CD4-positive, alpha-beta T cell treated with Interleukin-4 for 4 hours (primary cell): Measurements from ENCODE around the gene IWS1.
"Not testable (repeated sequence)": the region's sequence is repeated elsewhere in the genome, so short reads cannot be mapped to it uniquely, and the experiment has no call there.

ENCODE experiments used
- DNase-seq: peaks from one replicate; pipeline ENCODE4 v3.0.0-alpha.2; 2020

Gene IWS1

GRCh38 chr2:127453392-127454171 is 72.7 kb downstream of the IWS1 start:
- DNase-seq, result no peak

- no peak for DNase-seq
Measured at GRCh38 chr2:127453013-127453391, 73.3 kb downstream of the IWS1 start.

DNA sequence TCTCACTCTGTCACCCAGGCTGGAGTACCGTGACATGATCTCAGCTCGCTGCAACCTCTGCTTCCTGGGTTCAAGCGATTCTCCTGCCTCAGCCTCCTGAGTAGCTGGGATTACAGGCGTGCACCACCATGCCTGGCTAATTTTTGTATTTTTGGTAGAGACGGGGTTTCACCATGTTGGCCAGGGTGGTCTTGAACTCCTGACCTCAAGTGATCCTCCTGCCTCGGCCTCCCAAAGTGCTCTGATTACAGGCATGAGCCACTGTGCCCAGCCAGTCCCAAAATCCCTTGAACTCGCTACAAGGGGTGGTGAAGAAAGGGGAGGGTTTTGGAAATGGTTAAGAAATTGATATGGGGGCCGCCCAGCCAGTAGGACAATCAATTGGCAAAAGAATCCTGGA is 73.9 kb downstream of the IWS1 start:
- DNase-seq, result not testable (repeated sequence)

DNA sequence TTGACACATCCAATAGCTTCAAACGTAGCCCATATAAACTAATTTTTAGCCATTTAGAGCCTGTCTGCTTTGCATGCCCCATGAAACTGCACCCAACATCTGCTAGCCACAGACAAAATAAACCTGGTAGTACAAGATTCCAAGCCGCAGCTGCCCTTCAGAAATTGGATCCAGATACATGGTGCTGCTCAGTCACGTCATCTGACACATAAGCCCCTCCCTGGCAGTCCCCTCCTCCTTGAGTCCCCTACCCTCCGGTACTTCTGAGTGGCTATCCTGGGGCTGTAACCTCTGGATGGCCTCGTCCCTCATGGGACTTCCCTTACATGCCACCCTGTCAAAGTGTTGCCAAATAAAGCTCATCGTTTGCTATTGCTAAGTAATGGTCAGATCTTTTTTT is 74.3 kb downstream of the IWS1 start:
- DNase-seq, result no peak

- no peak for DNase-seq
Measured at GRCh38 chr2:127449898-127450297, 76.4 kb downstream of the IWS1 start.

DNA sequence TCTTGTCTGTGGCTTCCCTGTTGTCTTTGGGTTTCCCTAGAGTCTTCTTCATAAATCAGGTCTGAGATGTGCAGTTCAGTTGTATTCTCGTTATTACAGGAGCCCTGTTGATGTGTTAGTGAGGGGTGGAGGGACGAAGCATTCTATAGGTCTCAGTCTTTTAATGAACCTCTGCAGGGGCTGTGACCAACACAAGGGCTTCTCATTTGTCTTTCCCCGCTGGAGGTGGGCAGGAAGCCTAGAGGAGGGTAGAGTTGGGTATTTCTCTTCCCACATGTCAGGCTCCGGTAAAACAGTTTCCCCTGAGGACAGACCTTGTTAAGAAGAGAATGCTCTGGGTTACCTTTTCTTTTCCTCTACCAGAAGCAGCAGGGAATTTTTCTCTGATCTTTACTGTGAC is 76.9 kb downstream of the IWS1 start:
- DNase-seq, result no peak

DNA sequence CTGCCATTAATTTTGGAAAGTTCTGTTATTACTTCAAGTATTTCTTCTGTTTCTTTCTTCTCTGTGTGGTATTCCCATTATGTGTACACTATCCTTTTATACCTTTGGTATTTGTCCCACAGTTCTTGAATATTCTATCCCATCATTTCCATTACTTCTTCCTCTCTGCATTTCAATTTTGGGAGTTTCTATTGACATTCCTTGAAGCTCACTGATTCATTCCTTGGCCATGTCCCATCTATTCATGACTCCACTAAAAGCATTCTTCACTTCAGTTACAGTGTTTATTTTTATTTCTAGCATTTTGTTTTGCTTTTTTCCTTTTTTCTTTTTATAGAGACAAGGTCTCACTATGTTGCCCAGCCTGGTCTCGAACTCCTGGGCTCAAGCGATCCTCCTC is 77.8 kb downstream of the IWS1 start:
- DNase-seq, result no peak

- no peak for DNase-seq
Measured at GRCh38 chr2:127439343-127439742, 86.9 kb downstream of the IWS1 start.

GRCh38 chr2:127437781-127438726 is 88.2 kb downstream of the IWS1 start:
- DNase-seq, result no peak

DNA sequence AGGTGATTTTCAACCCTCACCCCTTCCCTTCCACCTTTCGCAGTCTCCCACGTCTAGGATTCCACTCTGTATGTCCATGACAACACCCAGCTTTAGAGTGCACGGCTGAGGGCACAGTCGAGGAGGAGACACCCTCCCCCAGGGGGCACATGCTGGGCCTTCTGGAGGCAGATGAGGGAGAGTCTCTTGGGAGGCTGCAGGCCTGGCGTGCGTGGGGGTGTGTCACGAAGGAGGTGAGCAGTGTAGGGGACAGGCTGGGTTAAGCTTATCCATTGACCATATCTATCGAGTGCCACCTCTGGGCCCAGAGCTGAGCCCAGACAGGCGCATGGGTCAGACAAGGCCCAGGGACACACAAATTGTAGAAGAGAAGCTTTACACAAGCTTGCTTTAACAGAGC is 89.2 kb downstream of the IWS1 start:
- DNase-seq, result no peak

- DNase-seq, result no peak
Measured at GRCh38 chr2:127434515-127434914, 91.8 kb downstream of the IWS1 start.

DNA sequence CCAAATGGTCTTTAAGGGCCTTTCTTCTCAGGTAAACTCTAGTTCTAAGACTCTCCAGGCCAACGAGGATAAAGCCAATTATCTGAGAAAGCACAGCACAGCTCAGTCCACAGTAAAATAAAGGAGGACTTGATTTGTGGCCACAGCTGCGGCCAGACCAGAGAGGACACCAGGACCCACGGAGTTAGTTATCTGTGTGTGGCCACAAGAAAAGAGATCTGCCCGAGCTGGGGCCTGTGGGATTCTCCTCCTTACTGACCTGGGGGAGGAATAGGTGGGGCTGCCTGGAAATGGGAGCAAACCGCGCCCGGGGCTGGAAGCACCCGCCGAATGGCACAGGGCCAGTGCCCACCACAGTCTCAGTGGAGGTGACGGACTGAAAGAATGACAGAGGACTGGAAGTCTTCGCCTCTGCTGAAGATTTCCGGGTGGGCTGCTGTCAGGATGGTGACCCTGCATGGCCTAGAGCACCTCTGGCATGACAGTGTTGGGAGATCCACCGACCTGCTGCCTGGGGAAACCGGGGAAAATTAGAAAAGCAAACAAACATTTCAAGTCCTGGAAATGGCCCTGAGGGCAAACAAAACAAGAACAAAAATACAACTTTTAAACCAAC is 94.8 kb downstream of the IWS1 start:
- no peak for DNase-seq
